Skeletal muscle cell (primary cell): Measurements from ENCODE around the gene DHX36.

Experiments used
- DNase-seq: peaks from one replicate; pipeline ENCODE4 v3.0.0-alpha.2; 2010; ENCODE audit warnings: low read depth
- H3K4me3 ChIP-seq: 2 replicates; pipeline ENCODE4 v1.5.1; 2011; ENCODE audit warnings: low read depth, mild to moderate bottlenecking, control low read depth, low read length, moderate library complexity

The DHX36 gene, protein sequence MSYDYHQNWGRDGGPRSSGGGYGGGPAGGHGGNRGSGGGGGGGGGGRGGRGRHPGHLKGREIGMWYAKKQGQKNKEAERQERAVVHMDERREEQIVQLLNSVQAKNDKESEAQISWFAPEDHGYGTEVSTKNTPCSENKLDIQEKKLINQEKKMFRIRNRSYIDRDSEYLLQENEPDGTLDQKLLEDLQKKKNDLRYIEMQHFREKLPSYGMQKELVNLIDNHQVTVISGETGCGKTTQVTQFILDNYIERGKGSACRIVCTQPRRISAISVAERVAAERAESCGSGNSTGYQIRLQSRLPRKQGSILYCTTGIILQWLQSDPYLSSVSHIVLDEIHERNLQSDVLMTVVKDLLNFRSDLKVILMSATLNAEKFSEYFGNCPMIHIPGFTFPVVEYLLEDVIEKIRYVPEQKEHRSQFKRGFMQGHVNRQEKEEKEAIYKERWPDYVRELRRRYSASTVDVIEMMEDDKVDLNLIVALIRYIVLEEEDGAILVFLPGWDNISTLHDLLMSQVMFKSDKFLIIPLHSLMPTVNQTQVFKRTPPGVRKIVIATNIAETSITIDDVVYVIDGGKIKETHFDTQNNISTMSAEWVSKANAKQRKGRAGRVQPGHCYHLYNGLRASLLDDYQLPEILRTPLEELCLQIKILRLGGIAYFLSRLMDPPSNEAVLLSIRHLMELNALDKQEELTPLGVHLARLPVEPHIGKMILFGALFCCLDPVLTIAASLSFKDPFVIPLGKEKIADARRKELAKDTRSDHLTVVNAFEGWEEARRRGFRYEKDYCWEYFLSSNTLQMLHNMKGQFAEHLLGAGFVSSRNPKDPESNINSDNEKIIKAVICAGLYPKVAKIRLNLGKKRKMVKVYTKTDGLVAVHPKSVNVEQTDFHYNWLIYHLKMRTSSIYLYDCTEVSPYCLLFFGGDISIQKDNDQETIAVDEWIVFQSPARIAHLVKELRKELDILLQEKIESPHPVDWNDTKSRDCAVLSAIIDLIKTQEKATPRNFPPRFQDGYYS

GRCh38 chr3:154323891-154324738 lies at the start of gene DHX36:
Gene DHX36 (minus strand): TSS chr3:154324487. CDS start chr3:154324416, 71 bp downstream.
- H3K4me3 ChIP-seq = peak within 1 kb of the TSS; percentile 82
- DNase-seq = peak; percentile 76

GRCh38 chr3:154367221-154367620 lies 42.9 kb upstream of the DHX36 start:
- H3K4me3 ChIP-seq = no peak overlapping the region
- no peak for DNase-seq

DNA sequence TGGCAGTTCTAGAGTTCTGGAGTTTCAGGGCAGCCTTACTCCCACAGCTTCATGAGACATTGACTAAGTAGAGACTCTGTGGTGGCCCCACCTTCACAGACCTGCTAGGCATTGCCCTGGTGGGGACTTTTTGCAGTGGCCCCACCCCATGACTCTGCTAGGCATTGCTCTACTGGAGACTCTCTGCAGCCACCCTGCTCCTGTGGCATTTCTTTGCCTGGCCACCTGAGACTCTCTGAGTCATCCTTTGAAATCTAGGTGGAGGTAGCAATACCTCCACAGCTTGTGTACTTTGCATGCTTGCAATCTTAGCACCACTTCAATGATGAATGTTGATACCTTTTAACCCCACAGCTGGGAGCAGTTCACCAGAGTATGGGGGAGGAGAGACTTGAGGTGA lies 40.6 kb upstream of the DHX36 start:
- DNase-seq = no peak
- H3K4me3 ChIP-seq = no peak overlapping the region

DNA sequence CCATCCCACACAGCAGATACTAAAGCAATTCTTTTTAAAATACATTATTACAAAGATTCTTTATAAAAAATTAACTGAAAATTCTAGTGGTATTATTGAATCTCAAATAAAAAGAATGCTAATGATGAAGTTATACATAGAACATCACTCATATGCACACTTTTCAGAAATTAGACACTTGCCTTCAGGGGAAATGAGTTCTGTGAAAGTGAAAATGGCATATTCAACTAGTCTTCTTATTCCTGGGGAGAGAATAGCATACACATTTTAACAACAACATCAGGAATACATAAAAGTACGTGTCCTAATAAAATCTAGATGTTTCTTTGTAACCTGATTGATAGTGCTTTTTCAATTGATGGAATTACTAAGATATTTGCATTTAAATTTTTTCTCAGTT lies 36.8 kb upstream of the DHX36 start:
- no peak overlapping the region for H3K4me3 ChIP-seq
- DNase-seq = no peak

- no peak overlapping the region for H3K4me3 ChIP-seq
- no peak for DNase-seq
Measured at GRCh38 chr3:154356009-154356408, 31.7 kb upstream of the DHX36 start.

GRCh38 chr3:154349223-154349622 lies 24.9 kb upstream of the DHX36 start:
- H3K4me3 ChIP-seq = no peak overlapping the region
- DNase-seq = no peak

DNA sequence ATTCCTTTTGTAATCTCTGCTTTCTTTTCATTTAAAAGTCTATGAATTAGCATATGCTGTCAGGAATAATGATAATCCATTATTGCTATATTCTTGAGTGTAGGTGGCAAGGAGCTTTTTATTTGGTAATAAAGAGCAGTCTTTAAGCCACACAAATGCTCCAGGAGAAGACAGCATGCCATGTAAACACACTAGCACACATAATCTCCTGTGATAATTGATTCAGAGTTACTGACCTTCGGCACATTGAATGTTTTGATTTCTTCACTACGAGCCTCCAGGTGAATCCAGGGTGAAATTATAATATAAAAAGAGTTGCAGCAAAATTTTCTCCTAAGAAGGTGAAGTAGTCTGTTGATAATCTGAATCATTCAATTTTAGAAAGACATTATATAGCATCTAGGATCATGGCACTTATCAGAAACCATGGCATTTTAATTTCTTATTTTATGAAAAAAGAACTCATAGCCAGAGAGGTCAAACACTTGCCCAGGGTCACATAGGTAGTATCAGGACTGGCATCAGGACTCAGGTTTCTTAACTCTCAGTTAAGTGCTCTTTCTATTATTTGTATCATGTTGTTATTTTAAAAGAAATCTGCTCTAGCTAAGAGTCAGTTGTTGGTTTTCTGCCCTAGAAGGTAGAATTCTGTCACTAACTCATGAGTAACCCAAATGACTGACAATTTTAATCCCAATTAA lies 21.3 kb upstream of the DHX36 start:
- H3K4me3 ChIP-seq = no peak overlapping the region
- DNase-seq = no peak

DNA sequence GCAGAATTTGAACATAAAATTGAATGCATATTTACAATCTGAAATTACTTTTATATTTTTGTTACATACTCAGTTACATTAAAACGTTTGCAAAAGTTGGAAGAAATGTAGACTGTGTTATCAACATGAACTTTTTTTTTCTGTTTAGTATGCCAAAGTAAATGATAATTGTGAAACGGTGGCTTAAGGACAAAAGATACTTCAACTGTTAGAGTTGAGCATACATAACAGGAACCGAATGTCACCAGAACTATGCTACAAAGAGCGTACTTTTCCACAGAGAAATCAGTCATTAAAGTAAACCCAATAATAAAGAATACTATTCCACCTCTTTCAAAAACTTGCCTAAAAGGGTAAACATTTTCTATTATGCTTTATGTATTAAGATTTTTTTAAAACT lies 14.3 kb upstream of the DHX36 start:
- DNase-seq = no peak
- H3K4me3 ChIP-seq = no peak overlapping the region

GRCh38 chr3:154338008-154338407 lies 13.7 kb upstream of the DHX36 start:
- no peak overlapping the region for H3K4me3 ChIP-seq
- no peak for DNase-seq

GRCh38 chr3:154334973-154335420 lies 10.7 kb upstream of the DHX36 start:
- DNase-seq = no peak
- H3K4me3 ChIP-seq = no peak overlapping the region

GRCh38 chr3:154327871-154328270 lies 3.6 kb upstream of the DHX36 start:
- no peak overlapping the region for H3K4me3 ChIP-seq
- no peak for DNase-seq

DNA sequence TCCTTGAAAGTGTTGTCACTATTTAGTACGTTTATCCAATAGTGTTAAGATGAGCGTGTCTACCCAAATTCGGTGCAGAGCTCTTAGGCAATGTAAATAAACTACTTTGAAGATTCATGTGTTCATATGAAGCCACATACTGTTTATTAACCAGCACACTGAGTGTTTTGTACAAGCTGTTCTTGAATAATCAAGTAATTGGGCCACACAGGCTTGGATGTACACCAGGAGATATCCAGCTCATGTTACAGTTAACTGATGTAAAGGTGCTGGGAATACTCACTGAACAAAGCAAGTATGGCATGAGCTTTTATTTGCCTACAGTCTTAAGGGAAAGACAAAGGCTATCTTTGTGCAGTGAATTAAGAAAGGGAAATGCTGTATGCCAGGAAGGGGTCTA lies 632 bp upstream of the DHX36 start:
- no peak for DNase-seq
- peak overlapping the region; percentile 82 for H3K4me3 ChIP-seq

DNA sequence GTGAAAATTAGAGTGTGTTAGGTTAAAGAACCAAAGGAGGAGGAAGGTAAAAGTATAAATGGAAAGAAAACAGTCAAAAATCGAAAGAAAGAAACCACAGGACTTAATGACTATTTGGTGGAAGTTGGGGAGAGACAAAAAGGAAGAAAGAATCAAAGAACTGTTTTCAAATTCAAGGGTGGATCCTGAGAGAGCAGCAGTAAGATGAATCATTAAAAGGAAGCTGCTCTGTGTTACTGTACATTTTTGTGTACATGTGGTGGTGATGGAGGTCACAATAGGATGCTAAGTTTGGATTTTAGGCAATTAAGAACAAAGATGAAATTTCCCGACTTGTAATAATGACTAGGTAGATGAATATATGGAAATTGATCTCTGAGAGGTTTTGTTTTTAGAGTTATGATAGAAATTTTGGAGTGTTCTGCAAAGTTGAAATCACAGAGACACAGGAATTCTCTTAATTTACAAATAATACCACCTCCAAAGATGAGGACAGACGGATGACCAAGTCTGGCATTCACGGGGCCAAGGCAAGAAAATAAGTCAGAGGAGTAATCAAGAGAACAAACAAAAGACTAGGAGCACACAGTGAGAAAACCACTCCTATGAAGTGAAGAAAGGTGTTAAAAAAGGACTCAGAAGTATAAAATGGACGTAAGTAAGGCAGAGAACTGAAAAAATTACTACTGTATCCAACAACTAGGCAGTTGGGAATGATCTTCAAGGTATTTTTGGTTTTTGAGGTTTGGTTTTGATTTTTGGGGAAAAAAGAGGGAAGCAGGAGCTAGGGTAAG lies 7.1 kb downstream of the DHX36 start:
- no peak for DNase-seq
- H3K4me3 ChIP-seq = no peak overlapping the region

DNA sequence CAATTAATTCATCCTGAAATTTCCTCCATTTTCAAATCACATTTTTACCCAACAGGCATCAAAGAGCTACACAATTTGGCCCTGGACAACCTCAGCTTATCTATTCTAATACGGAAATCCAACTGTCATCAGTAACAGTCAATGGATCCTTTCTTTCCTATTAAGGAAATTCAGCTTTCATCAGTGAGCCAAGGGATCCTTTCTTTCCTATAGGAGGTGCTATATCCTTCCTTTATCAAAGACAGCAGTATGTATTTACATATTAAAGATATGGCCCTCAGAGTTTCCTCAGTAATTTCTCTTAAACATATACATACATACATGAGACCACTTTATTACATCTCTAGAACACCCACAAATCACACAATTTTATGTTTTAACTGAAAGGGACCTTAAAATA lies 10.1 kb downstream of the DHX36 start:
- DNase-seq = no peak
- no peak overlapping the region for H3K4me3 ChIP-seq

- H3K4me3 ChIP-seq = no peak overlapping the region
- no peak for DNase-seq
Measured at GRCh38 chr3:154310840-154311239, 13.4 kb downstream of the DHX36 start.

DNA sequence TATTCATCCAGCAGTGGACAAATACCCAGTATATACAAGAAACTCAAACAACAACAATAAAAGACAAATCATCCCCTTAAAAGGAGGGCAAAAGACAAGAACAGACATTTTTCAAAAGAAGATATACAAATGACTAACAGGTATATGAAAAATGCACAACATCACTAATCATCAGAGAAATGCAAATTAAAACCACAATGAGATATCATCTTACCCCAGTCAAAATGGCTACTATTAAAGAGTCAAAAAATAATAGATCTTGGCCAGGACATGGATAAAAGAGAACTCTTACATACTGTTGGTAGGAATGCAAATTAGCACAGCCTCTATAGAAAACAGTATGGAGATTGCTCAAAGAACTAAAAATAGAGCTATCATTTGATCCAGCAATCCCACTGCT lies 16.9 kb downstream of the DHX36 start:
- H3K4me3 ChIP-seq = no peak overlapping the region
- no peak for DNase-seq

DNA sequence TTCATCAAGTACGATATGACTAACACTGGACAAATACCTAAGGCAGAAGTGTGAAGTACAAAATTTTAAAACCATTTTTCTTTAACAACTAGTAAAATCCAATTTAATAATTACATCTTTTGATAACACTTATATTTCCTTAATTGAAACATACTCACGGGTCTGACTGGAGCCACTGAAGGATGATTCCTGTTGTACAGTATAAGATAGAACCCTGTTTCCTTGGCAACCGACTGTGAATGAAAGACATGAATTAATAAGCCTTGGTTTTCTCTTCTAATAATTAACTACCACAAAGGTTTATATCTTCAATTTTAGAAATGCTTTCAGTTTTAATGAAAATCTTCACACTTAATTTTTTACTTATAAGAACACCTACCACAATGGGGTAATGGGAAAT lies 19.4 kb downstream of the DHX36 start:
- H3K4me3 ChIP-seq = no peak overlapping the region
- DNase-seq = no peak

GRCh38 chr3:154304116-154304786 lies 20.0 kb downstream of the DHX36 start:
- DNase-seq = no peak

More at GRCh38 chr3:154304116-154304786, 20.0 kb downstream of the DHX36 start:
- H3K4me3 ChIP-seq = no peak overlapping the region
